Skeletal muscle satellite cell (primary cell): ENCODE data around the gene BOLA1.

ENCODE experiments used
- H3K27me3 ChIP-seq: 2 replicates; pipeline ENCODE4 v1.7.0; 2013; ENCODE audit warnings: low read length; ENCODE audit not compliant: control insufficient read depth, insufficient read depth
- H3K36me3 ChIP-seq: 2 replicates; pipeline ENCODE4 v1.7.0; 2013; ENCODE audit warnings: mild to moderate bottlenecking, control low read depth, low read length; ENCODE audit not compliant: insufficient read depth
- H3K4me1 ChIP-seq: 2 replicates; pipeline ENCODE4 v1.7.0; 2013; ENCODE audit warnings: low read length; ENCODE audit not compliant: control insufficient read depth, insufficient read depth
- H3K4me2 ChIP-seq: 2 replicates; pipeline ENCODE4 v1.7.0; 2013; ENCODE audit warnings: mild to moderate bottlenecking, low read length
- H3K4me3 ChIP-seq: 2 replicates; pipeline ENCODE4 v1.7.0; 2013; ENCODE audit warnings: low read length
- H3K9ac ChIP-seq: 2 replicates; pipeline ENCODE4 v1.7.0; 2013; ENCODE audit warnings: mild to moderate bottlenecking, low read depth, low read length, moderate library complexity
- H3K9me3 ChIP-seq: replicated peaks from 2 replicates; pipeline ENCODE4 v1.7.0; 2013; ENCODE audit warnings: mild to moderate bottlenecking, control low read depth, low read length

The BOLA1 gene

GRCh38 chr1:149888247-149888998, 10.9 kb upstream of the BOLA1 start:
- H3K9ac ChIP-seq = peak overlapping the region; percentile 85

DNA sequence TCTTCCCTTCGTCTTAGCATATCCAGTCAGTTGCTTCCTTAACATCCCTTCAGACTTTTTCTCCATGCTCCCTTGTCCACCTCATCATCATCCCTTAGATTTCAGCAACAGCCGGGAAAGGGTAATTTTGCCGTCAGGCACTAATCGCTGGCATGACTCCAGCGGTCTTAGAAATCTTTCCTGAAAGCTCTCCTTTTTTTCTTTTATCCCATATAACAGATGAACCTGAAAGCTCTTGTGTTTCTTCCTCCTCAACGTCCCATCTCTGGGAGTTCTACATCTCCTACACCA, 10.4 kb upstream of the BOLA1 start:
- Histone ChIP-seq H3K9ac (peak overlapping the region; percentile 85), H3K27me3 (no peaks in the 10 kb centered on the region), H3K4me2 (peak overlapping the region; percentile 90), H3K9me3 (no peaks in the 10 kb centered on the region), H3K4me3 (peak overlapping the region; percentile 74), H3K4me1 (peaks cover 24% of the 10 kb centered on the region), H3K36me3 (no peaks in the 10 kb centered on the region)

More at GRCh38 chr1:149888247-149888998, 10.9 kb upstream of the BOLA1 start:
- H3K36me3 ChIP-seq = no peaks in the 10 kb centered on the region
- H3K4me2 ChIP-seq = peak overlapping the region; percentile 90
- peaks cover 24% of the 10 kb centered on the region for H3K4me1 ChIP-seq
- H3K4me3 ChIP-seq = peak overlapping the region; percentile 74
- no peaks in the 10 kb centered on the region for H3K9me3 ChIP-seq
- no peaks in the 10 kb centered on the region for H3K27me3 ChIP-seq

DNA sequence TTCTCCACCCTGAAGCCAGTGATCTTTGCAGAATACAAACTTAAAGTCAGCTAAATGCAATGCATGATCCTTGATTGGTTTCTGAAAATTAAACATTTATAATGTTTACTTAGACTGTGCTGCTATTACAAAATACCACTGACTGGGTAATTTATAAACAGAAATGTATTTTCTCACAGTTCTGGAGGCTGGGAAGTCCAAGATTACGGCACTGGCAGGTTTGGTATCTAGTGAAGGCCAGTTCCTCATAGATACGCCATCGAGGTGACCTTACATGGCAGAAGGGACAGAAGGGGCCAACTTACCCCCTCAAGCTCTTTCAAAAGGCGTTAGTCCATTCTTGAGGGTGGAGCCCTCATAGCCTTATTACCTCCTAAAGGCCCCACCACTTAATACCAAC, 2.8 kb upstream of the BOLA1 start:
- Histone ChIP-seq H3K9ac (no peak overlapping the region), H3K4me2 (no peak overlapping the region), H3K36me3 (no peaks in the 10 kb centered on the region), H3K9me3 (no peaks in the 10 kb centered on the region), H3K4me3 (no peak overlapping the region), H3K27me3 (no peaks in the 10 kb centered on the region), H3K4me1 (peaks cover 9% of the 10 kb centered on the region)

GRCh38 chr1:149903836-149904491, 4.6 kb downstream of the BOLA1 start:
- no peaks in the 10 kb centered on the region for H3K27me3 ChIP-seq
- no peaks in the 10 kb centered on the region for H3K36me3 ChIP-seq
- no peak overlapping the region for H3K9ac ChIP-seq
- H3K4me1 ChIP-seq = peaks cover 9% of the 10 kb centered on the region
- no peak overlapping the region for H3K4me2 ChIP-seq
- no peaks in the 10 kb centered on the region for H3K9me3 ChIP-seq
- H3K4me3 ChIP-seq = no peak overlapping the region

GRCh38 chr1:149906570-149907075, 7.3 kb downstream of the BOLA1 start:
- H3K4me2 ChIP-seq = no peak overlapping the region
- H3K9me3 ChIP-seq = no peaks in the 10 kb centered on the region
- H3K4me3 ChIP-seq = no peak overlapping the region
- H3K36me3 ChIP-seq = no peaks in the 10 kb centered on the region
- H3K9ac ChIP-seq = no peak overlapping the region
- H3K27me3 ChIP-seq = no peaks in the 10 kb centered on the region
- no peaks in the 10 kb centered on the region for H3K4me1 ChIP-seq

DNA sequence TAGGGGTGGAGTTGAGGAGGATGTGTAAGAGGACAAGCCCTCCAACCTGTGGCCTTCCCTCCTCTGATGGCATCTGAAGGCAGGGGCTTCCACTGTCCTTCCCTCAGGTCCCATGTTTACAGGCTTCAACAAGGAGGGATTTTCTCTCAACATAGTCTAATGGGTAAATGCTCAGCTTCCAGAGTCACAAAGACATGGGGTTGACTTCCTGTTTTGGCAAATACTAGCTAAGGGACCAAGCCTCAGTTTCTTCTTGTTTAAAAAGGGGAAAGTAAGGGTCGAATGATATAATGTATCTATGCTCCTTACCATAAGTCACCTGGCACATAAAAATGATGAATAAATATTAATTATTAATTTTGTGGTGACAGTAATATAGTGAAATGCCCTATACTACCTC, 15.2 kb downstream of the BOLA1 start:
- Histone ChIP-seq H3K9me3 (no peaks in the 10 kb centered on the region), H3K27me3 (peaks cover 5% of the 10 kb centered on the region), H3K9ac (no peak overlapping the region), H3K4me2 (no peak overlapping the region), H3K4me3 (no peak overlapping the region), H3K36me3 (no peaks in the 10 kb centered on the region), H3K4me1 (peaks cover 4% of the 10 kb centered on the region)

- Histone ChIP-seq H3K9me3 (no peaks in the 10 kb centered on the region), H3K9ac (no peak overlapping the region), H3K4me1 (peaks cover 4% of the 10 kb centered on the region), H3K4me2 (no peak overlapping the region), H3K27me3 (peaks cover 5% of the 10 kb centered on the region), H3K36me3 (no peaks in the 10 kb centered on the region), H3K4me3 (no peak overlapping the region)
These were observed 16.2 kb downstream of the BOLA1 start for GRCh38 chr1:149915429-149916192.

- H3K4me3 ChIP-seq = no peak overlapping the region
- no peaks in the 10 kb centered on the region for H3K36me3 ChIP-seq
- H3K9me3 ChIP-seq = no peaks in the 10 kb centered on the region
- H3K4me2 ChIP-seq = no peak overlapping the region
- H3K4me1 ChIP-seq = peaks cover 4% of the 10 kb centered on the region
- H3K27me3 ChIP-seq = peaks cover 5% of the 10 kb centered on the region
- no peak overlapping the region for H3K9ac ChIP-seq
These were observed 17.0 kb downstream of the BOLA1 start for GRCh38 chr1:149916193-149916897.

- Histone ChIP-seq H3K9me3 (no peaks in the 10 kb centered on the region), H3K27me3 (peaks cover 5% of the 10 kb centered on the region), H3K4me2 (peak overlapping the region; percentile 82), H3K36me3 (no peaks in the 10 kb centered on the region), H3K9ac (no peak overlapping the region), H3K4me3 (no peak overlapping the region), H3K4me1 (peaks cover 4% of the 10 kb centered on the region)
These were observed 17.5 kb downstream of the BOLA1 start for GRCh38 chr1:149916898-149917252.

GRCh38 chr1:149917571-149918144, 18.3 kb downstream of the BOLA1 start, which contains the start of gene SV2A:
Gene SV2A (minus strand): TSS chr1:149917844. CDS start chr1:149913840, 4,004 bp downstream.
- Histone ChIP-seq H3K4me1 (peaks cover 4% of the 10 kb centered on the region), H3K9ac (peak within 1 kb of the TSS; percentile 73)

DNA sequence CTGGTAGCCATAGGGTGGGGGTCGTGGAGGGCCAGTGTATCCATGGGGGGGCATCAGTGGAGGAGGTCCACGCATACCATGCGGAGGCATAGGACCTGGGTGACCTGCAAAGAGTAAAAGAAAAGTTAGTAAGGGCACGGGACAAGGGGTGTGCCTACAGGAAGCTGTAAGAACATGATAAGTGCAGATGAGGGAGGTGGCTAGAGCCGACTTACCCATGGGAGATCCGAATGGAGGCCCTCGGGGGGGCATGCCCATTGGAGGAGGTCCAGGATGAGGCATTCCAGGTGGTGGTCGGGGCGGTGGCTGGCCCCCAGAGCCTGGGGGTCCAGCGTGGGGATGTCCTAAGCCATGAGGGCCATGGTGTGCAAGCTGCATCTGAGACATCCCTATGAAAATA, 24.3 kb downstream of the BOLA1 start:
- Histone ChIP-seq H3K27me3 (no peaks in the 10 kb centered on the region), H3K4me3 (no peak overlapping the region), H3K9me3 (no peaks in the 10 kb centered on the region), H3K36me3 (peaks cover 41% of the 10 kb centered on the region), H3K4me2 (no peak overlapping the region), H3K9ac (no peak overlapping the region), H3K4me1 (peaks cover 31% of the 10 kb centered on the region)

More at GRCh38 chr1:149917571-149918144, 18.3 kb downstream of the BOLA1 start, which contains the start of gene SV2A:
- Histone ChIP-seq H3K9me3 (no peaks in the 10 kb centered on the region), H3K36me3 (peaks cover 4% of the 10 kb centered on the region), H3K27me3 (peaks cover 5% of the 10 kb centered on the region), H3K4me2 (peak within 1 kb of the TSS; percentile 82), H3K4me3 (peak within 1 kb of the TSS; percentile 76)
